Brain pericyte (primary cell): ENCODE data around the gene CCDC13.

Source experiments
- DNase-seq: peaks from one replicate; pipeline ENCODE4 v3.0.0-alpha.2; 2012; ENCODE audit warnings: low read depth, low spot score

The CCDC13 gene

DNA sequence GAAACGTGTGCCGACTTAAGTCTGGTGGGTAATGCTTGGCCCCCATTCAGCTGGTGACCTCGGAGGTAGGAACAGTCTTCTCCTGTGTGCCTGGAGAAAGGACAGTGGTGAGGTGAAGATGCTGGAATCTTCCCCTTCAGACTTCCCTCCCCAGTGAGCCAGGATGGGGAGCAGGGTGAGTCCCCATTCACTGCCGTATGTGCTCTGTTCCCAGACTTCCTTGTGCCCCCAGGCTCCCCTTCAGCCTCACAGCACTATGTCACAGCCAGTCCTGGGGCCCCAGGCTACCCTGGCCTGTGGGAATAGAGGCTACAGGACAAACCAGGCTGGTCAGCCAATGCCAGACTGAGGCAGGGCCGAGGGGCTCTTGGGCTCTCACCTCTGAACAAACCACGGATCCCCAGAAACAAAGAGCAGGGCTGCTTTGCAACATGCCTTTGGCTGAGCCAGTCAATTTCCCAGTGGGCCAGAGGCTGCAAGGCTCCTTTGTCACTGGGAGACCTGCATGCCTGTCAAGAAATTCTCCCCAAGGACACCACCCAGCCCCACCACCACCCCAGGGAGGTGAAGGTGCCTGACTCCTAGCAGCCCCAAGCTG lies 38.7 kb downstream of the CCDC13 start:
- no peak for DNase-seq

DNA sequence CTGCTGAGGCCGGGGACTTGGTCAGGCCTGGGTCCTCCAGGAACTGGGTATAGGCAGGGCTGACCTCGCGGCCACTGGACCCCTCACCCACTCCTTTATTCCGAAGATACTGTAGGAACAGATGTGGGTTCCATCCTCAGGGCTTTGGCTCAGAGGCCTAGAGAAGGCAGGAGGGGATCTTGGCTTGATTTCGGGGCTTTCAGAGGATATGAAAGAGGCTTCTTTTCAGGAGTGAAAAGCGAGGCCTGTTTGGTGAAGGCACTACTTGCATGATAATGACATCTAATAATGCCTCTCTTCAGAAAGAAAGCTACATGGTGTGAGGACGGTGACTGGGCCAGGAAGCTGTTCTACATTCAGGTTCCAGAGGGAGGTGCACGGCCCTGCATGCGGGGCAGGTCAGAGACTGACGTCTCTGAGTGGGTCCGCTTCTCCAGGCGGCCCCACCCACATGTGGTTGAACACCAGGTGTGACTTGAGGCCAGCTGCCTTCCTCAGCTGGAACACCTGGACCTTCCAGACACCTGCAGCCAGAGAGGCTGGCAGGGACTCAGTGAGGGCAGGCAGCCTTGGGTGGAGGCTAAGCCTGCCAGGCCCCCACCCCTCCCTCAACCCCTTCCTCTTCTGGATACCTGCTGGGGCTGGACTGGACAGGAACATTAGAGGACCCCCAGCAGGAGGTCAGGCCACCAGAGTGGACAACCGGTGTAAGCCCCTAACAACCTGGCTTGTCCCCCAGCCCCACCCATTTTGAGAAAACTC lies 39.4 kb downstream of the CCDC13 start:
- DNase-seq = no peak

DNA sequence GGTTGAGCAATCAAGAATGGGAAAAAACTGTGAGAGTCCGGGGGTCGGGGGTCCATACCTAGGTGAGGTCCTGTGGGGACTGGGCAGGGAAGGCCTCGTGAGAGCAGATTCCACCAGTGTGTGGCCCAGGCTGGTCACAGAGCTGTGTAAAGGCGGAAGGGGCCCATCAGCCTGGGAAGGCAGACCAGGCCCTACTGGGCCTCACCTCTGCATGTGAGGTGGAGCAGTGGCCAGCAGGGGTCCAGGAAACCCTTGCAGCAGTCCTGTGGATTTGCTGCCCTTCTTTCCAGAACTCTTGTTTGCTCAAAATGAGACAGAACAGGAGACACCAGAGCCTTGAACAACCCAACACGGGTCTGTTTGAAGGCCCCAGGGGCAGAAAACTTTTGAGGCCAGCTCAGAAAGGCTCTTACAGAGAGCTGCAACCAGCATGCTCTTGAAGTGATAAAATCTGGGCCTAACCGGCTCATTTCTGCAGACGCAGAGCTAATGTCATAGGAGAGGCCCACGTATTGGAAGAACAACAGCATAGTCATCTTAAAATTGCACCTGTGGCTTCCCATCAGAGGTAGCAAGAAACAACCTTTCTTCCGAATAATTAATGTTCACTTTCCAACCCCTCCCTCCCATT lies 40.1 kb downstream of the CCDC13 start:
- DNase-seq = no peak

DNA sequence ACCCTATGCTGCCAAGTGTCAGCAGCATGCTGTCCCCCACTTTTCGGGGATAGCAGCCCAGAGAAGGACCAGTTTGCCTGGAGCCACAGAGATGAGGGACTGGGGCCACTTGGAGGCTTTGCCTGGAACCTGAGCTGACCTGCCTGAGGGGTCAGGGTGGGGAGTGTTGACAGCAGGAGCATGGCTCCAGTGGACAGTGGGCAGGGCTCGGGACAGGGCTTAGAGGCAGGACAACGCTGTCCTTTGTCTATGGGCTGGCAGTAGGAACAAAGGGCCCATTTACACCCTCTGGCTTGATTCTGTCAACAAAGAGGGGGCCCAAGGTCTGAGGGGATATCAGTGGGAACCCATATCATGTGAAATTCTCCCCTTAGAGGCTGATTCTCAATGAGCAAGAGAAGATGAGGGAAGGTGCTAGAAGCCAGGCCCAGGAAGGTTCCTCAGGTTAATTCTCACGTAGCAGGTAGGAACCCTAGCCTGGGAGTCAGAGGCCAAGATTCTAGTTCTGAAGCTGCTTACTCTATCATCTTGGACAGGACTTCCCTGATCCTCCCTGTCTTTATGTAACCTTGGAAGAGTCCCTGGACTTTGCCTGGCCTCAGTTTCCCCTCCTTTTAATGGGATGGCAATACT lies 40.7 kb downstream of the CCDC13 start:
- DNase-seq = no peak

DNA sequence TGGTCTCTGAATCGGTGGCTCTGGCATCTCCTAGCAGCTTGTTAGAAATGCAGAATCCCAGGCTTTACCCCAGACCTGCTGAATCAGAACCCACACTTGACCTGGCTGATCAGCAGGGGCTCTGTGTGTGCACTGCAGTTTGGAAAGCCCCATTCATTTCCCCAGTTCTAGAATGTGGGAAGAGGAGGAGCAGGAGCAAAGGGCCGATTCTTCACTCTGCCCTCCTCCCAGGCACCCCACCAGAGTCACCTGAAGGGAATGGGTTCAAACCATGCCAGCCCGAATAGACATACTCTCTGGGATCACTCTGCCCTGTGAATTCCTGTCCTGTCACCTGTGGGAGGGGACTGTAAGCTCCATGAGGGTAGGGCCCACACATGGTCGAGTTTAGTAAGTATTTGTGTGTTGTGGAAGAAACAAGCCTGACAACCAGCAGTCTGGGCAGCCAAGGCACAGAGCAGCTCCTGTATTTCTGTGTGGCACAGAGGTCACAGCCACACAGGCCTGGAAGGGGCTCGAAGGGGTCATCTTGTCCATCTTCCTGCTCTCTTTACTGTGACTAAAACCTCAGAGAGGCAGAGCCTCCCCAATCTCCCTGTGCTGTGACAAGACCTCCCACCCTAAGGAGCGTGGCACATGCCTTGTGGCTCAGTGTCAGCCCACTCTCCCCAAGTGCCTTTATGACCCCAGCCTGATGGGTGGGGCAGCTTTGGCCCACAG lies 41.4 kb downstream of the CCDC13 start:
- no peak for DNase-seq

DNA sequence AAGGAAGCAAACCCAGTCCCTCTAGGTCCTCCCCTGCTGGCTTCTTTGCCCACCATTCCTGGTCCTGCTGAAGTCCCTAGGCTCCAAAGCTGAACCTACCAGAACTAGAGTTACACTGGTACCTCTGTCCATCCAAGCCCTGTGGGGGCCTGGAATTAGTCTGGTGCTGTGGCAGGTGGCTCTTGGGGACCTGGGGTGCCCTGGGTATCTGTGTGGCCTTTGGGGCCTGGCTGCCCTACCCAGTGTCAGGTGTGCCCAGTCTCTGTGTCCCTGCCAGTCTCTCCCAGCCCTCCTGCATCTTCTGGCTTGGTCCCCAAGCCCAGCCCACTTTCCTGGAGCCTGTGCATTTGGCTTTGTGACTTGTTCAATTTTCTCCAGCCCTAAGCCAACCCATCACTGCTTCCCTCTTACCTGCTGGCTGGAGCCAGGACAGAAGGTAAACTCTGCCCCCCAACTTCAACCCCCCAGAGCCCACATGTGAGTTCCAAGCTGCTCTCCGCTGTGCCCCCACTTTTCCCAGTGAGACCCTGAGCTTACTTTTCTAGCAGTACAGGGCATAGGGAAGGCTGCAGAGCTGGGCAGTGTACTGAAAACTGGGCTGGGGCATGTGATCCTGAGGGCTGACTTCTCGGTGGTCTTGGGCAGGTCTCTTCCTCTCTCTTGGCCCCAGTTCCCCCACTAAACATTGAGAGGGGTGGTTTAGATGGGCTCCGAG lies 42.2 kb downstream of the CCDC13 start:
- DNase-seq = no peak

DNA sequence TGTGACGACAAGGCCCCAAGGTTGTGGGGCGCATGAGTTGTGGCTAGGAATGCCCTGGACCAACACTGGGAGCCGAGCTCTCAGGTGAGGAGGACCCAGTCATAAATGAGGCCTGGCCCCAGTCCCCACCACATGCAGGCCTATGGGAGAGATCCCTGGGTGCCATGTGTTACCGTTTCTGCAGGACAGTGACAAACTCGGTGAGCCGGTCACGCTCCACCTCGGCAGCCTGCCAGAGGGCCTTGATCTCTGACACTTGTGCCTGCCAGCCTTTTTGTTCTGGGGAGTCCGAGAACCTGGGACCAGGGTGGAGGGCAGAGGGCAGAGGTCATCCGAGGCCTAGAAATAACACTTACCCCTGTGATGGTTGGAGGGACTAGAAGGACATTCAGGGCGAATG lies 42.8 kb downstream of the CCDC13 start:
- no peak for DNase-seq

DNA sequence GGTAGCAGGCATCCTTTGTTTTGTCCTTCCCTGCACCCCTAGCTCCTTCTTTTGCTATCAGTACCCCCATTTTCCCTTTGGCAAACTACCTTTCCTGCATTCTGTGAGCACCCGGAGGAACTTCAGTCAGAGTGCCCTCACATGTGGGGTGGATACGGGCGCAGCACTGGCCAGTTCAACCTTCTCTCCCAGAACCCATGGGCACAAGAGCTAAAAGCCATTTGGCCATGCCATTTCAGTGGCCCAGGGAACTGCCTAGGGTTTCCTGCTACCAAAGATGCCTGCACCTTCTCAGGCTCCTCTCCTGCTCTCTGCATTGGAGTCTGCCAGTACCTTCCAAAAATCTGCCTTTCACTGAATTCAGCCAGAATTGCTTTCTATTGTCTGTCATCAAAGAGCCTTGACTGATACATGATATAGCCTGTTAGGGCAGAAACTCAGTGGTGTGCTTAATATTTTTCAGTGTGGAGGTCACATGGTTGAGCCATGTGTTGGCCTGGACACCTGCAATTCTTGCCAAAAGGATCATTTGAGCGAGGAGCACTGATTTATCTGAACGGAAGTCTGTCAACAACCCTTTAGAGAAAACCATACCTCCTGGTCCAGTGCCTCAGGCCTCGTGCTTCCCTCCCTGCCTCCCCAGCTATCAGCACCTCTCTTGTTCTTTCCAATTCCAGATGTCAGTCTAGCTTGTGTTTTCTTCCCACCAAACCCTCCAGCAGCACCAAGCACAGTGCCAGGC lies 43.5 kb downstream of the CCDC13 start:
- DNase-seq = no peak

DNA sequence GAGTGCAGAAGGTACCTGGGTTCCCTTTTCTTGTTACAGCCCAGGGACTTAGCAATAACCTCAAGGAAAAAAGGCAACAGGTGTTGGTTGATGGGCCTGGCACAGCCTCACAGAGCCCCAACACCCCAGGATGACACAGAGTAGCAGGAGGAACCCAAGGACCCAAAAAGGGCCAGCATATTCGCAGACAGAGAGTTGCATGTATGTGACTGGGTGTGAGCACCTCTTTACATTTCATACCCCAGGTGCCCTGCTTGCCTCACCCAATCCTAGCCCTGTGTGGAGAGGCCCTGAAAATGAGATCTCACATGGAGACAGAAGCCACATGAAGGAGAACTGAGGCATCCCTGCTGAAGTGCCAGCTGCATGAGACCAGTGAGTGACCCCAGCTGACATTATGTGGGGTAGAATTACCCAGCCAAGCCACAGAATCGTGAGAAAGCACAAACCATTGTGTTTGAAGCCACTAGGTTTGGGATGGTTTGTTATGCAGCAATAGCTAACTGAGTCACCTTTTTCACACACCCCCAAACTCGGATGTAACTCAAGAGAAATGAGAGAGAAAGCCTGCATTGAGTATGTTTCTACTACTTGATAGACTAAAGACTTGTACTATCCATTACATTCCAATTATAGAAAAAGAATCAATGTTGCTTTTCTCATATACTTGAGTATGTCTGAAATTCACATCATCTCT lies 44.2 kb downstream of the CCDC13 start:
- no peak for DNase-seq

DNA sequence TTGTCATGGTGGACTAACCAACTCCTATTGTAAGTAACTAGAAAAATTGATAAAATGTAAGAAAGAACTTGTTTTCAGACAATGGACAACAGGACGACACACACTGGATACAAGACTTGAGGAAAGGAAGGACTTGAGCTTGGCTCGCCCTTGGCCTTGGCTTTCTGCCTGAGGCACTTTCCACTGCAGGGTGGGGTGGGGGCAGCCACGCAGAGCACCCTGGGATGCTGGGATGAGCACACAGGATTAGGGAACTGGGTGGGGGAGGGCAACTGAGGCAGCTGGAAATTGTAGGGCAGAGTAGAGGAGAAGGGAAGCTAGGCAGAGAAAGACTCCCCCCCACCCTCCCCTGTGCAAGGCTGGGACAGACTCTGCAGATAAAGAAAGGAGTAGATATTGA lies 45.0 kb downstream of the CCDC13 start:
- DNase-seq = no peak

DNA sequence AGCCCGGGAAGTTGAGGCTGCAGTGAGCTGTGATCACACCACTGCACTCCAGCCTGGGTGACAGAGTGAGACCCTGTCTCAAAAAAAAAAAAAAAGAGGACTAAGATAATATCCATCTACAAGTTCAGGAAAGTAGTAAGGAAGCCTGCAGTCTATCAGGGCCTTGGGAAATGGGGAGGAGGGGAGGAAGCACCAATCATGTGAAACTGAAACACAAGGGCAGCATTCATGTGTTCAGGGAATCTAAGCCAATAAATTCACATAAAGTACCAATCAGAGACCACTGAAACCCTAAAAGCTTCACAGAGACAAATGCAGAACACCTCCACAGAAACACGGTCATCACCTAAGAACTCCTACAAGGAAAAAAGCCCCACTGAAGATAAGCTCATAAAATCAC lies 47.6 kb downstream of the CCDC13 start:
- no peak for DNase-seq

DNA sequence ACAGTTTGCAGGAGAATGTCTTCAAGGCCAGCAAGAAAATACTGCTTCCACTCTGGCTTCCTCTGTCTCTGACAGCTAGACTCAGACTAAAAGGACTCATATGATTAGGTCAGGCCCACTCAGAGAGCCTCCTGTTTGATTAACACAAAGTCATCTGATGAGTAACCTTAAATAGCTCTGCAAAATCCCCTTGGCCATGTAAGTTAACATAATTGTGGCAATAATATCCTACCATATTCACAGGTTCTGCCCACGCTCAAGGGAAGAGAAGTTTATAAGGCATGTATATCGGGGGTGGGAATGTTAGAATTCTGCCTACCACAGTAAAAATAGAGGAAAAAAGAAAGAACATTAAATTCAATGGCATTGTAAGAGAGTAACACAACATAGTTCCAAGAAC lies 49.8 kb downstream of the CCDC13 start:
- no peak for DNase-seq
